ENCODE data around the gene CHAT.
"Not testable (repeated sequence)": the region's sequence is repeated elsewhere in the genome, so short reads cannot be mapped to it uniquely, and the experiment has no call there.

Gene CHAT

GRCh38 chr10:49654036-49654693 lies 40.3 kb downstream of the CHAT start:
- no peak for DNase-seq

DNA sequence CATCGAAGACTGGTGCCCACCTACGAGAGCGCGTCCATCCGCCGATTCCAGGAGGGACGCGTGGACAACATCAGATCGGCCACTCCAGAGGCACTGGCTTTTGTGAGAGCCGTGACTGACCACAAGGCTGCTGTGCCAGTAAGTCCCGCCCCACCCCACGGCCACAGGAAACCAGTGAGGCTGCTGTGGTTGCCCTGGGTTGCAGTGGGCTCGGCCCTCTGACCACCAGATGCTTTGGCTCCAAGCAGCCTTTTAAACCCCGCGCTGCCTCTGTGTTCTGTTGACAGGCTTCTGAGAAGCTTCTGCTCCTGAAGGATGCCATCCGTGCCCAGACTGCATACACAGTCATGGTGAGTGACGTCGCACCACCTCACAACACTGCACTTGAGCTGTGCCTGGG lies 41.3 kb downstream of the CHAT start:
- DNase-seq = no peak

DNA sequence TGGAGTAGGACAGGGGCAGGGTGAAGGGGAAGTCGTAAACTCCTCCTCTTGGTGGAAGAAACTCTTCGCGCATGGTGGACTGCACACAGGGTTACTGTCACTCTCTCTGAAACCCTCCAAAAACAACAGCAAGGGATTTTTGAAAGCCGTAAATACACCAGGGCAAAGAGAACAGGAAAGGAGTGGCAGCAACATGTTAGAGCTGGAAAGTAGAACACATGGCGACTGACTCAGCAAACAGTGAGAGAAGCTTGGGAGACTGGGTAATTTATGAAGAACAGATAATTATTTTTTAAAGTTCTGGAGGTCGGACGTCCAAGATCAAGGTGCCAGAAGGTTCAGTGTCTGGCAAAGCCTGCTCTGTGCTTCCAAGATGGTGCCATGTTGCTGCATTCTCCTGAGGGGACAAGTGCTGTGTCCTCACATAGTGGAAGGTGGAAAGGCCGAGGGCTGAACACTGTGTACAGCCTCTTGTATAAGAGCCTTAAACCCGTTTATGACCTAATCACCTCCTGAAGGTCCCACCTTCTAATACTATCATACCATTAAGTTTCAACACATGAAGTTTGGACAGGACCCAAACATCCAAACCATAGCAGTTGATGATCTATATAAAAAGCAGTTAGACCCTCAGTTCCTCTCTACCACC lies 43.1 kb downstream of the CHAT start:
- no peak for DNase-seq

DNA sequence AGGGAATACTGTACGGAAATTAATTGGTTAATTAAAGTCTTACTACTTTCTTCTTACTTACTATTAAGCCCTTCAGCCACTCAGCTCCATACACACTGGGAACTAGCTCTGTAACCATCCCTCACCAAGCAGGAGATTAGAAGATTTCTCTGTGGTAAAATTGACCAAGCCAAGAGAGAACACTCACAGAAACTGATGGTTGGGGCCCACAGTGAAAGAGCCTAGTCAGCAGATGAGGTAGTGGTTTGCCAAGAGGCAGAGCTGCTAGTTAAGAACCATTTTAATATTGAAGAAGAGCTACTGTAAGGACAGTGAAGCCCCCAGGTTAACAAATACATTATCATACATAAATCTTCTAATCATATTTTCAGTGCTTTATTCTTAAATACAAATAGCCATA lies 43.8 kb downstream of the CHAT start:
- no peak for DNase-seq

DNA sequence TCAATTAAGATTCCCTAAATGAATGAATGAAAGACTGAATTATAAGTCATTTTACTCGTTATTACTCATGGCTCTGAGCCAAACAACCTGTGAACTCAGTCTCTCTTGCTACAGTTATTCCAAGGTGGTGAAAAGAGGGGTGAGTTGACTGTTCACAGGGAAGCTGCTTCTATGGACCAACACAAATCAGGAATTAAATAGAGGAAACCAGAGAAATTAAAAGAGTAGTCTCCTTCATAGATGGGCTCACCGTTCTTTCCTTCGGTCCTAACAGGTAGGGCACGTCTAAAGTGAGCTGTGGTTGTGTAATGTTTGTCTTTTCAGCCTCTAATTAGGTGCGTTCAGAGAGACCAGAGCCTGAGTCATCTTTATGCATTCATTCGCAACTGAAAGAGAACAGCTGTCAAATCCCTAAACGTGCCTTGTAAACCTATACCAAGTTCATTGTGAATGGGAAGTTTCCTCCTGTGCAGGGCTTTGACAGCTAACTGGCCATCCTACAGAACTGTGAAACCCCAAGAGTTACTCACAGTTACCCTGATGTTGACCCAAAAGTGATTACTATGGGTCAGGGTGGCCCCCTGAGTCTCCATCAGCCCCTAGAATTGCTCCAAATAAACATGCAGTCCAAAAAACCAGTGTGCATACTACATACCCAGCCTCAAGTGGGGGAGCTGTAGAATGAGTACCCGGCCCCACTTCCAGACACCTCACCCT lies 47.5 kb downstream of the CHAT start:
- no peak for DNase-seq

DNA sequence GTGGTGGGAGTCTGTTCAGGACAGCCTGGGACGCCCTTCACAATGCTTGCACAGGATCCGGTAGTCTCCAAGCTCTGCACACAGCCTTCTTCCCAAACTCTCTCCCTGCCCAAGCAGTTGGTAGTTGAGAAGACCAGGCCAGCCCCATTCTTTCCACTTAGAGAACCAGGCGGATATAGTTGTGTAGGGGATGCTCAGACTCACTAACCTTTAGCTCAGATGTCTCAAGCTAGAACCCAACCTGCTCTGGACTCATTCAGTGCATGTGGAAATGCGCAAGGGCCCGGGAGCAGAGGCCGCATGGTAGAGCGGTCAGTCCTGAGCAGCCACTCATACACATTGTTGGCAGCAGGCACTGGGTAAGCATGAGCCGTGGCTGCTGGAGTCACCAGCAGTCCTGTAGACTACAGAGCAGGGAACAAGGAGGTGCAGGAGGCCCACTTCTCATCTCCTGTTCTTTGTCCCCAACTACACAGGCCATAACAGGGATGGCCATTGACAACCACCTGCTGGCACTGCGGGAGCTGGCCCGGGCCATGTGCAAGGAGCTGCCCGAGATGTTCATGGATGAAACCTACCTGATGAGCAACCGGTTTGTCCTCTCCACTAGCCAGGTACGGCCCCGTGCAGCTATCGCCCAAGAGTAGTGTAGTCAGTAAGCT lies 48.5 kb downstream of the CHAT start:
- no peak for DNase-seq

DNA sequence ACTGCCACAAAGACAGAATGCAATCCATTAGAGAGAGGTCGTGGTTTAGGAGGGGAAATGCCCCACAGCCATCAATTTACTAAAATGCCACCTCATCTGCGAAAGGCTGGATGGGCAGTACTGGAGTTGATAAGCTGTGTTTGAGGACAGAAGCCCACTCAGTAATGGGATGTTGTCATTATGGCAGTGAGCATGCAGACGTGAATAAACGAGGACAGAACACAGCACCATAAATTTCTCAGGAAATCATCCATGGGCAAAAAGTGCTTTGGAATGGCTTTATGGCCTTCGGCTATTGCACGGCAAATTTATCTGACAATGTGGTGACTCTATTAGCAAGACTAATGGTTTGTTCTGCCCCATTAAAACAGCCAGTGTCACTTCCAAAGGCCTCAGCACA lies 49.8 kb downstream of the CHAT start:
- DNase-seq = no peak

DNA sequence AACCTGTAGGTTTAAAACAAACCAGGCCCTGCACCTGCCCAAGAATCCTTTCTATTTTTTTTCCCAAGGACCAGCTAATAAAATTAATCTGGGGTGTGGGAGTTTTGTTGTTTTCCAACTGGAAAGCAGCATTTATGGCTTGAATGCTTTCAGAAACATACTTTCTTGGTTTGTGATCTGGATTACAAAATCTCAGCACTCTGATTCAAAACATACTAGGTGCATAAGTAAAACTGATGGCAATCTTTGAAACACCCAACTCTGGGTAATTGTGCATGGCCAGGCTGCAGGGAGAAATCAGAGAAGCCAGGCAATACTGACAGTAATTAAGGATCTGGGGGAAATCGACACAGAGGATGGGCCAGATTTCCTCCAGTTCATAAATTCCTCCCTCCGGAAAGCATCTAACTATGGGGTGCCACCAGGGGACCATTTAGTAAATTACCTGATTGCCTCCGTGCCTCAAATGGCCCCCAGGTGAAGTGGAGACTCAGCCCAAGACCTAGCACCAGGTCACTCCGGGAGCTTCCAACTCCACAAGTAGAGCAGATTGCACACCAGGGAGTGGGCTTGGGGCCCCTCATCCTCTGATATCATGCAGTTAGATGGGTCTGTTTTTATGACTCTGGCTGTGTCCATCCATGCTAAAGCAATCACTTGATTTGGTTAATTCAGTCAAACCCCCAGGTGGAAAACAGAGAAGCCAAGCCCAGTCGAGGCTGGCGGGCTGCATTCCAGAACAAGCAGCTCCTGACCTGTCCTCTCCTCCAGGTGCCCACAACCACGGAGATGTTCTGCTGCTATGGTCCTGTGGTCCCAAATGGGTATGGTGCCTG lies 50.4 kb downstream of the CHAT start:
- no peak for DNase-seq

DNA sequence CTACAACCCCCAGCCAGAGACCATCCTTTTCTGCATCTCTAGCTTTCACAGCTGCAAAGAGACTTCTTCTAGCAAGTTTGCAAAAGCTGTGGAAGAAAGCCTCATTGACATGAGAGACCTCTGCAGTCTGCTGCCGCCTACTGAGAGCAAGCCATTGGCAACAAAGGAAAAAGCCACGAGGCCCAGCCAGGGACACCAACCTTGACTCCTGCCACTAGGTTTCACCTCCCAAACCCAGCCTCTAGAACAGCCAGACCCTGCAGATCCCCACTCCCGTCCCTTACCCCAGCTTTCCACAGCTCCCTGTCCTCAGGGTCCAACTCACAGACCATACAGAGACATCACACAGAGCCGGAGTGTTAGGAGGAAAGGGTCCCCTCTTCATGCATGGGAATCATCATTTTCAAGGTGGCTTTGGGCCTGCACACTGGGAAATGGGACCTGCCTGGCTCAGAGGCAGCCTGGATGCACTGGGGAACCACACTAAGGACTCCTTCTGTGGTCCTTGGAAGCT lies 51.1 kb downstream of the CHAT start:
- DNase-seq = no peak

- DNase-seq = no peak
Observed at GRCh38 chr10:49666054-49666615, 52.3 kb downstream of the CHAT start.

- no peak for DNase-seq
Observed at GRCh38 chr10:49666685-49667084, 52.8 kb downstream of the CHAT start.

- DNase-seq = no peak
Observed at GRCh38 chr10:49667991-49668390, 54.2 kb downstream of the CHAT start.

- no peak for DNase-seq
Observed at GRCh38 chr10:49668684-49669083, 54.8 kb downstream of the CHAT start.

GRCh38 chr10:49678827-49679479 lies 65.1 kb downstream of the CHAT start:
- no peak for DNase-seq

DNA sequence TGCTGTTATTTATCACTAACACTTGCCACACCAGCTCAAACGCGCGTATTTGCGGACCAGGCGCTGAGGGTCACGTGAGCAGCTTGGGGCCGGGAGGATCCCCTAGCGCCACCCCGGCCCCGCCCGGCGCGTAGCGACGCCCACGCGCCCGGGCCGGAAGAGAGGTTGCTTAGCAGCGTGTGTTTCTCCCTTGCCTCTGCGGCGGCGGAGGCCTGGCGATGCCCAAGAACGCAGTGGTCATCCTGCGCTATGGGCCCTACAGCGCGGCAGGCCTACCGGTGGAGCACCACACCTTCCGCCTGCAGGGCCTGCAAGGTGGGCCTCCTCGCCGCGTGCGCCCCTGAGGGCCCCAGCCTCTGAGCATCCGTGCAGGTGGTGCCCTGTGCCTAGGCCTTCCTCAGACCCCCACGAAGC lies 65.7 kb downstream of the CHAT start, which contains the start of gene C10orf53:
TSS of gene C10orf53 (plus strand) at position 172 of the 414 bp plus-strand sequence. CDS start at position 219, 47 bp downstream.
- DNase-seq = peak; percentile 48

GRCh38 chr10:49682449-49682848 lies 68.6 kb downstream of the CHAT start:
- not testable (repeated sequence) for DNase-seq

GRCh38 chr10:49682879-49683278 lies 69.0 kb downstream of the CHAT start:
- DNase-seq = no peak

- no peak for DNase-seq
Observed at GRCh38 chr10:49686651-49687050, 72.8 kb downstream of the CHAT start.

DNA sequence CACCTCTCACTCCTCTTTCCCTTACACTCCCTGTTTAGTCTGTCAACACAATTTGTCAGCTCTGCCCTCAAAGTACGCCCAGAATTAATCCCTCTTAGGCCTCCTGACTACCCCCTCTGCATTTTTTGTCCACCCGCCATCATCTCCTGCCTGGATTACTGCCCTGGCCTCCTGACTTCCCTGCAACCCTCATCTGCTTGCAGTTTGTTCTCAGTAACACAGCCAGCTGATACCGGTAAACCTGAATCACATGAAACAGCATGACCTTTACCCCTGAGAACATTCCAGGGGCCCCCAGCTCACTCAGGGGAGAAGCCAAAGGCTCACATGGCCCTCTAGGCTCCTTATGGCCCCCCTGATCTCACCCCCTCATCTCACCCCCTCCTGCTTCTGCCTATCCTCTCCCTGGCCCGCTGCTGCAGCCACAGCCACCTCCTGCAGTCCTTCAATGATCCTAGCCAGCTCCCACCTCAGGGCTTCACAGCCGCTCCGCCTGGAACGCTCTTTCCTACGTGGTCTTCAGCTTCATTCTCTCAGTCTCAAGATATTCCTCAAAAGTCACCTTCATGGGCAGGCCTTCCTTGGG lies 74.5 kb downstream of the CHAT start:
- DNase-seq = no peak

GRCh38 chr10:49688920-49689319 lies 75.1 kb downstream of the CHAT start:
- no peak for DNase-seq

- DNase-seq = no peak
Observed at GRCh38 chr10:49689882-49690510, 76.2 kb downstream of the CHAT start.

All from NCI-H2029 (cell line).